GM18499 (cell line): Measurements from ENCODE around the gene BUD13.
A peak's percentile ranks its signal among the peaks of the same experiment; 100 is the strongest.
"Not testable (repeated sequence)": the region's sequence is repeated elsewhere in the genome, so short reads cannot be mapped to it uniquely, and the experiment has no call there.

Experiments used
- ATAC-seq: cut with Tn5 transposase; IDR thresholded peaks from one replicate; pipeline ENCODE4 v1.9.1; 2021; ENCODE audit warnings: moderate number of reproducible peaks; ENCODE audit not compliant: insufficient read depth, unreplicated experiment

Gene BUD13

DNA sequence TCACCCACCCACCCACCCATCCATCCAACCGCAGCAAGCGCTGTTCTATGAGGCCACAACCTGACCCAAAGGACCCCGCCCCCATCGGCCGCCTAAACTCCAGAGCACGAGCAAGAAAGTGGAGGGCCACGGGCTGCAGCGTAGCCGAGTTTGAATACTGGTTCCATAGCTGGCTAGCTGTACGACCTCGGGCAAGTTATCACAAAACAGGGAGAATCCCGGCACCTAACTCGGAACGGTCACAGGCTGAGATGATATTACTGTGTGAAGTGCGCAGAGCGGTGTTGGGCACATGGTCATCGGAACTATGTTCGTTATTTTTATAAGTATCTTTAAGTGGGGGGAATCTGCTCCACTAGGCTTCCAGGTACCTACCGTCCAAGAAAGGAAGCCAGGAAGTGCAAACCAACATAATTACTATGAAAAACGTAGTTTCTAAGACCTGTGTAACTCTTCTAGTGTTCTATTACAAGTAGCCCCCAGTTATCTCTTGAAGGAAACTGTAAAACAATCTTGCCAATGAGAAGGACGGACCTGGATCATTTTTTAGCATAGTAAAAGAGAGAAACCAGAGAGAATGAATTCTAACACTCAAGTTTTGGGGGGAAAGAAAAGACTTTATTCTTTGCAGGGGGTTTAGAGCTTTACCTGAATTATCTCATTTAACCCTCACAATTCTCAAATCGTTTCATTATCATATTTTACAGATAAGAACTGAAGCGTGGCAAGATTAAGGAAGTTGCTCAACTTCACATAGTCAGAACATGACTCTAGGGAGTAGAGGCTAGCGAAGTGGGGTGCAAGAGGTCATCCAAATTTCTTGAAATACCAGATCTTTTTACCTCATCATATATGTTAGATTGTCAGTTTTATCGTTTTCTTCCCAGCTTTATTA lies 663 bp upstream of the BUD13 start:
- peak; percentile 19 for ATAC-seq

DNA sequence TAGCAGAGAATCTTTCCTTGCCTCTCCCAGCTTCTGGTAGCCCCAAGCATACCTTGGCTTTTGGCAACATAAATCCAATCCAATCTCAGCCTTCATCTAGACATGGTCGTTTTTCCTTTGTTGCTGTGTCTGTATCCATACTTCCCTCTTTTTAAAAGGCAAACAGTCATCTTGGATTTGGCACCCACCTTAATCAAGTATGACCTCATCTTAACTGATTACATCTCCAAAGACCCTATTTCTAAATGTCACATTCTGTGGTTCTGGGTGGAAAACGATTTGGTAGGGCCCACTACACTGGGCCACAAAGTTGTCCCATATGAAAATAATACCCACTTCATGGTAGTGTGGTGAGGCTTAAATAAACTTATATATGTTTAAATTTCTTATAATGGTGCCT lies 852 bp downstream of the BUD13 start:
- no peak for ATAC-seq

DNA sequence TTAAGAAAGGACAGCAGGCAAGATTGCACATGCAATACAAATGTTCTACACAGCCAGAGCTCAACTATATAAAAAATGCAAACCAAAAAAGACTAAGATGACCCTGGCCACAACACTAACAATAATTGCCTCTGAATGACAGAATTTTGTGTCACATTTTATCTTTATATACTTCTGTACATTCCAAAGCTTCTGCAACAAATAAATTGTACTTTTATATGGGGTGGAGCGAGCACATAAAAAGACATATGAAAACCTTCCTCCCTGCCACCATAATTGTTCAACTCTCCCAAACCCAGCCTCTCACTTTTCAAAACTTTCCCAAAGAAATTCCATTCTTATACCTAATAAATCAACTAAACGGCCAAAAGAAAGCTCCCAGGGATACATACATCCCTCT lies 10.7 kb downstream of the BUD13 start:
- no peak for ATAC-seq

DNA sequence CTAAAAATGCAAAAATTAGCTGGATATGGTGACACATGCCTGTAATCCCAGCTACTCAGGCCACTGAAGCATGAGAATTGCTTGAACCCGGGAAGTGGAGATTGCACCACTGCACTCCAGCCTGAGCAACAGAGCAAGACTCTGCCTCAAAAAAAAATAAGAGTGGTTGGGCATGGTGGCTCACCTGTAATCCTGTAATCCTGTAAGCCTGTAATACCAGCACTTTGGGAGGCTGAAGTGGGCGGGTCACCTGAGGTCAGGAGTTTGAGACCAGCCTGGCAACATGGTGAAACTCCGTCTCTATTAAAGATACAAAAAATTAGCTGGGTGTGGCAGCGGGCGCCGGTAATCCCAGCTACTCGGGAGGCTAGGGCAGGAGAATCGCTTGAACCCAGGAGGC lies 16.7 kb downstream of the BUD13 start:
- ATAC-seq = not testable (repeated sequence)

DNA sequence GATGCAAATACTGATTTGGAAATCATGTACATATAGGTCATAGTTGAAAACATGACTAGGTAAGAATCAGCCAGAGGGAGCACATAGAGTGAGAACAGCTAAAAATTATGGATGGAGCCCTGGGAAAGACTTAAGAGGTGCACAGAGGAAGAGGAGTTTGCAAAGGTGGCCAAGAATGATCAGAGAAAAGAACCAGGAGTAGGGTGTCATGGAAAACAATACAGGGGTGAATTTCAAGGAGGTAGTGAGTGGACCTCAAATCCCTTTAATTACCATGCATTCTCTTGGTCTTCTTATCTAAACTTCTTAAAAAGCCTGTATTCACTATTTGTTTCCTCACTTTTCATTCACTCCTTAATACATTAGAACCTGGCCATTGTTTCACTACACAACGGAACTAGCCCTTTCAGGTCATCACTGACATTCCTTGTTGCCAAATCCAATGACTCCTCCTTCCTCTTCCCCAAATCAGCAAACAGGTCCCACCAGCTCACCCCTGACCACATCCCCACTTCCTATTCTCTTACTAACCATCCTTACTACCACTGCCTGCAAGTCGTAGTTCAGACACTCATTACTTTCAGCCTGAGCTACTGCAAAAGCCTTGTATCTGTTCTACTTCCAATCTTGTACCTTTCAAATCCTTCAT lies 22.6 kb downstream of the BUD13 start:
- ATAC-seq = no peak

DNA sequence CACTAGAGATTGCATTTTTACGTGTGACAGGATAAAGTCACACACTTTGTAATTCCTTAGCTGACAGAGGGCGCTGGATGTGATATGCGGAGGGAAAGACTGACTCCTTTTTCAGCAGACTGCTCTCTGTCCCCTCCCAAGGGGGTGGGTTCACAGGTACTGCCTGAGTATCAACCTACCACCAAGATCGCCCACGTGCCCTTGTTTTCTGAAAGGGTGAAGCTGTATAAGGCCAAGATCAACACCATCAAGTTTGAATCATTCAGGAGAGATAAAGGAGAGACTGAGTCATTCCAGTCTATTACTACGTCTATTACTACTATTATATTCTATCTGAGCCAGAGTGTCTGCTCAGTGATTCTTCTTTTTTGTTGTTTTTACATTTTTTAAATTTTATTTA lies 30.7 kb downstream of the BUD13 start:
- ATAC-seq = no peak

DNA sequence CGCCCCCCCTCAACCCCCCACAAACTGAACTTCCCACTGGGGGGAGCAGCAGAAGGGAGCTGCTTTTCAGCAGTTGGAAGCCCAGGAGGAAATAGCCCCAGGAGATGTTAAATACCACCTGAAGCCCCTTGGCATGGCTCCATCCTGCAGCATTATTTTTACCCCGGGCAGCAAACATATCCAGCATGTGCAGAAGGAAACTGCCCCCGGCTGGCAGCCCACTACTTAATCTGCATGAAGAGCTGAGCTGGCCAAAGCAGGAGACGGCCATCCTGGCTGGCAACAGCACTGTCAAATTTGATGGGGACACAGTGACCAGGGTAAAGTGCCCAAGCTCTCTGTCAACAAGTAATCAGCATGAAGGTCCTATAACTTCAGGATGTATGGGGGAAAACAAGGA lies 32.0 kb downstream of the BUD13 start:
- no peak for ATAC-seq

DNA sequence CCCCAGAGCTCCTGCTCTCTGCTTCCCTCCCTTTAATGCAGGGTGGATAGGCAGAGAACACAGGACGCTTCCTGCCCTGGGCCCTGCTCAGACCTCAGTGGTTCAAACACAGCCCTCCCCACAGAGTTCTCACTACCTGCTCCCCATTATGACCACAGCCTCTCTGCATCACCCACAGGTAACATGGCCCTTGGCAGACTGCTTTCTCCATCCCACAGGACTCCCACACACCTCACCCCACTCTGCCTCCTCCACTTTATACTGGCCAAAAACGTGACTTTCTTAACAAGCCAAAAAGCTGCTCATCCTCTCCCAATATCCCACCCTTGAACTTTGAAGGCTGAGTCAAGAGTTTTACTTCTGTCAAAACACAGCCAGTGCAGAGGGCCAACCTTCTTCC lies 33.8 kb downstream of the BUD13 start:
- ATAC-seq = no peak

DNA sequence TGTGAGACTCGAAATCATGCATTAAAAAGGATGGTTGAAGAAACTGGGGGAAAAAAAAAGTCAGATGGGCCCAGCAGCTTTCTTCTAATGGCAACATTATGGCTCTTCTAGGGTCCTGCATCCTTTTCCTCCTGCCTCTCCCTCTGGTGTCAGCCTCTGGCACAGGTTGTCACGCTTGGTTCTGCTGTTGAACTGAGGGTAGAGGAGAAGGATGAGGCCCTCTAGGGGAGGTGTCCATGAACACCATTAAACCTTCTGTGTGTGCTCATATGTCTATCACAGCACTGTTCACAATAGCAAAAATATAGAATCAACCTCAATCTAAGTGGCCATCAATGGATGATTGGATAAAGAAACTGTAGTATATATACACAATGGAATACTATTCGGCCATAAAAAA lies 36.0 kb downstream of the BUD13 start:
- no peak for ATAC-seq

DNA sequence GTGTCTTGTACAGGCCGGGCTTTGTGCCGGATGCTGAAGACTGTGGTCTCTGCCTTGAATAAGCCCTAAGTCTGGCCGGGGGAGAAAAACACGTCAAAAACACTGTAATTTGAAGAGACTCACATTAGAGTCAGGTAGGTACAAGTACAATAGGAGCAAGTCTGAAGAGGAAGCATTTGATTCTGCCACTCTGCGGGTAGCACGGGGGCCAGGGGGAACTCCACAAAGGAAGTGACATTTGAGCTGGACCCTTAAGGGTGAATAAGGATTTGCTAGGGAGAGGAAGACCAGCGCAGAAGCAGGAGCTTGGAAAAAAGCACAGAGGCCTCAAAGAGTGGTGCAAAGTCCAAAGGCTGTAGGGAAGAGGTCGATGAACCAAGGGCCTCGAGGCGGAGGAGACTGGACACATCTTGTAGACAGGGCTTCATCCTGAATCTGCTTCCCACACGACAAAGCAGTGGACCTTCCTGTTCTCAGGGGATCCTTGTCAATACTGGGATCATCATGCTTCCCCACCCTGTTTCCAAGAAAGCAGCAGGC lies 38.7 kb downstream of the BUD13 start:
- no peak for ATAC-seq

DNA sequence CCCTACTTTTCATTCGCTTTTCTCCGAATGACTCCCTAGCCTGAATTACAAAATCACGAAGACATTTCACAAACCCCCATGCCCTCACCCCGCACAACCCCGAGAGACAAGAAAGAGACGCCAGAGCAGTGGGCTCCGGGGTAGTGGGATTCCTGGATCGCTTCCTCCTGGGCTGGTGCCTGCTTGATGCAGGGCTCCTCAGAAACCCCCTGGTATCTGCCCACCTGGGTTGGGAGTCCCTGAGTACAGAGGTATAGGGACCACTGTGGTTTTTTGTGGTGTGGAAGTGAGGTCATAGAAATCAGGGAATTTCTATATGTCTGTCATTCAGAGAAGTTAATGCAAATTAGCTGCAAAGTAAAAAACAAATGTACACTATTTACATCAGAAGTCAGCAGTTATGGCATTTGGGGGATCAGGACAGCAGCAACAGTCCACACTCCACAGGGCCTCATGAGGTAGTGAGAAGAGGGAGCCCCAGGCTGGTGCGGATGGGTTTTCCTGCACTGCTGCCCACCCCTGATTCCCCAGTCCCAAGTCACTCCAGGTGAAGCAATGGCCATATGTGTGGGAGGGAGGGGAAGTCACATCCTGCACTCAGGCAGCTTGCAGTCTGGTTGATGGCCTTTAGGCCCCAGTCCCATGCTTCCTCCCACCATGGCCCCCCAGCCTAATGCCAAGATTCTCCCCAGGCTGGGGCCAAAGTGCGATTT lies 39.6 kb downstream of the BUD13 start:
- no peak for ATAC-seq

DNA sequence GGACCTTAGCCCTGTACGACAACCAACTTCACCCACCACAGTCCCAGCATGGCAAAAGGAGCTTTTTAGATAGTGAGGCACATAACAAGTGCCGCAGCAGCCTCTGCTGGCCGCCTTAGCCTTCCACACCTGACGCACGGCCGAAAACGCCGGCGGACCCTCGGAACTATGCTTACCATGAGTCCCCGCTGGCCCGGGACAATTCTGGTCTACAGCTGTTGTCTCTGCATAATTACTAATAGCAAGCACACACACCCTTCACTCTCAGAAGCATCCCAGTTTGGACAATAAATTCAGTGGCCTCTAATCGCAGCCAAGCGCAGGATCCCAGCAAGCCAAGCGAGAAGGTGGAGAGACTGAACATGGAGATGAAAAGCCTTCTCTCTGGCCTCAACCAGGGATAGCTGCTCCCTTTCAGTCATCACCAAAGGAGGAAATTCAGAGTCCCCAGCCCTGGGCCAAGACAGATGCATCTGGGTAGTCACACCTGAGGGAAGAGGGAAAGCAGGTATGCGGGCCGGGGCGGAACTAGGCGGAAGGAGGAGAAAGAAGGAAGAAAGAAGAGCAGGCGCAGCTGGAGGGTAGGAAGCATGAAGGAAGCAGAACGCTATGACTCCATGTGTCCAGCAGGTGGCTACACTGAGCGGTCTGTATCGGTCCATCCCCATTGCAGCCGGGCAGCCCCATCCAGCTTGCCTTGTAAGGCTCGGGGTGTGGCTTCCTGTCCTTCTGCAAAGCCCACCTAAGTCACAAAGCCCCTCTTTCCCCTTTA lies 40.3 kb downstream of the BUD13 start:
- no peak for ATAC-seq

DNA sequence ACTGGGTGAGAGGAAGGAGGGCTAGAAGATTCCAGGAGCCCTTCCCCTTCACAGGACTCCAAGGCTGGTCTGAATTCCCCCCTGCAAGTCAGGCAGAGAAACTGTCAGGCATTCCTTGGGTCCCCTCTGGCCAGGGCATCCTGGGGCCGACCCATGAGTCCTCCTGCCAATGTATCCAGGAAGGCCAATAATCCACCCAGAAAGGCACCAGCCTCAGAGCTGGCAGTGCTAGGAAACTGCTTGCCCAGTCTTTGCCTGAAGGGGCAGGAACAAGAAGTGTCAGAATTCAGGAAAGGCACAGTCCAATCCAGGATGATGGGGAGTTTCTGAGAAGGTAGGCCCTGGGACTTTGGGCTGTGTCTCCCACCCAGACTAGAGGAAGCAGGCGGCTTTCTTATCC lies 41.0 kb downstream of the BUD13 start:
- no peak for ATAC-seq

DNA sequence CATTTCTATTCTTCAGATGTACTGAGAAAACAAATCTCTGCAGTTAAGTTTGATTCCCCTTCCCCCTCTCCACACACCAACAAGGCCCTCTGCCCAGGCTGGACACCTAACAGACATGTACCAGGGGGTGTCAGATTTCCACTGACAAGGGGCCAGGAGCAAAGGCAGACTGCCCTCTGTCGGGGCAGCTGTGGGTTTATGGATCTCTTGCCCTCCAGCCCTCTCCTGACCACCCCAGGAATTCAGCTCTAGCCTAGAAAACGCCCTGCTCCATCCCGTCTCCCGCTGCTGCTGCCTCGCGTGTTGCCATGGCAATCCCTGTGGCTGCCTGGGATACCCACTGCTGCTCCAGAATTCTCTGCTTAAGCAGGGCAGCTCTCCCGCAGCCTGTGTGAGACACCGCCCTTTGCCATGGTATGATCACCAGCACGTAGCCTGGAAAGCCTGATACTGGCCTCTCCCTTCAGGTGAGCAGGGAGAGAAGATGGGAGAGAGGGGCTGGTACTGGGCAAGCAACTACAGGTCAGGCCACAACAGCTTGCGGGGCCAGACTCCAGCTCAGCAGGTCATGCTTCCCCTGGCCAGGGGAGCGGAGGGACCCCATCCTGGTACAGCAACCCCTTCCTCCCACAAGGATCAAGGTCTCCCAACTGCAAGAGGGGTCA lies 41.6 kb downstream of the BUD13 start:
- ATAC-seq = no peak

DNA sequence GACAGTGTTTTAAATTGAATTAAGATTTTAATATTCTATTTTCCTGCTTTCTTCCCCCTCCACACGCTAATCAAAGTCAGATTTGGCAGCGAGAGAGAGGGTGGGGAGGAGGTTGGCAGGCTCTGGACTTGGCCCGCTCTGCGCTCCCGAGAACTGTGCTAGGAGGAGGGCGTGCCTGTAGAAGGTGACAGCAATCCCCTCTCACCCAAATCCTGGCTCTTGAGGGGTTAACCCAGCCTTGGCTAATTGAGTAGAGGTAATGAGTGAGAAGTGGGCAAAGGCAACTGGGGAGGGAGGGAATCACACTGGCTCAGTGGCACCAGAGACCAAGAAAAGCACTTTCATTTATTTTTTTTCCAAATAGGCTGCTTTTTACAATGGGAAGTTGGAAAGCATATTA lies 42.2 kb downstream of the BUD13 start:
- ATAC-seq = no peak

DNA sequence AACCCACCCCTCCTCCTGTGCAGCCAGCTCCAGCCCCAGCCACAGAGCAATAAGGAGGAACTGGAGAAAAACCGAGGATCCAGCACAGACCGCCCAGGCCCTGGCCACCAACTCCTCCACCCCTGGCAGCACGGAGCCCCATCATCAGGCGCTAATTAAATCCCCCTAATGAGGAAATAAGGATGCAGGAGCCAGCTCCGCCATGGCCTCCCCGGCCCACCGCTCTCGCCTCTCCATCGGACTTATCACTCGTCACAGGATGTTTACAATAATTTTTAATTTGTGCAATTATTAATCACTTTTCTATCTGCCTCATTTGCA lies 42.6 kb downstream of the BUD13 start:
- ATAC-seq = no peak

DNA sequence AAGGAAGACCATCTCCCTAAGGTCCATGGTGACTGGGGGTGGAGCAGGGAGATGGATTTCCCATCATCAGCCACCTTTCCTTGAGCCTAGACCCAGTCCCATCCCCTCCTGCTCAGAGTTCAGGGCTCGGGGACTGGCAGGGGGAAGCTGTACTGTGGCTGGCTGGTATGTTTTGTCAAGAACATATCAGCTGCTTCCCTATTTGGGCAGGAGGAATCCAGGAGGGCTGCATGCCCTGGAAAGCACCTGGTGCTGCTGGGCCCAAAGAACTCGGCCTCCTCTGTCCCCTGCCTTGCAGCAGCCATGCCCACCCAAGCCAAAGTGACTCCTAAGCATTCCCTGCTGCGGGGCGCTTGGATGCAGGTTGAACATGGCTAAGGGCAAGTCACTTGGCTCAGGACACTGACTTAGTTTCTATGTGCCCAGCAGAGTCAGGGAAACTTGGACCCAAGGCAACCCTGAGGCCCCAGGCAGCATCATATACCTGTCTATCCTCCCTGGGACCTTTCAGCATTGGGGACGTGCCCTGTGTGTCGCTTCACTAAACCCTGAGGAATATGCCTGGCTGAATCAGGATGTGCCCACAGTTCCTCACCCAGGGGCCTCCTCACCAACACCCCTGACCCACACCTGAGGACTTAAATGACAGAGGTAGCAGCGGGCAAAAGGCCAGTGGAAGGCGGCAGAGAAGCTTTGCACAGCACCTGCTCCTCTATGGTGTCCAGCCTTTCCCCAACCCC lies 43.1 kb downstream of the BUD13 start:
- no peak for ATAC-seq

DNA sequence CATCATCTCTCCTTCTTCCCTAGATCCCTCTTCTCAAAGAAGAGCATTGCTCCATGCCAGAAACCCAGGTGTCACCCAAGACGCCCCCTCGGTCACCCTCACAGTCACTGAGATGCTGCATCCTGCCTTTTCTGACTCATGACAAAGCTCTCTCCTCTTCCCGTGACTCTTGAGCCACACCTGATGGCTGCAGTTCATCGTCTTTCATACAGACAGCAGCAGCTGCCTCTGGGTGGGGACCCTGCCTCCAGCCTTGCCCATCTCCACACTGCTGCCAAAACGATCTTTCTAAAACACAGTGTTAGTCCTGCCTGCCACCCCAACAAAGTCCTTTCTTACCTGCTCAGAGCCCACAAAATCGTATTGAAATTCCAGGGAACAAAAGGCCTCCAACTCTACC lies 44.8 kb downstream of the BUD13 start:
- no peak for ATAC-seq
